Retinal pigment epithelial cell (primary cell): ENCODE results near the gene WNT1.

Experiments
- DNase-seq: peaks from one replicate; pipeline ENCODE4 v3.0.0-alpha.2; 2010; ENCODE audit warnings: low read depth
- H3K4me3 ChIP-seq: 2 replicates; pipeline ENCODE4 v1.5.1; 2011; ENCODE audit warnings: mild to moderate bottlenecking, low read length, control low read depth, moderate library complexity
- TF ChIP-seq, protein P1 (sequence below): conservative IDR thresholded peaks from 2 replicates; pipeline ENCODE4 v1.5.1; 2011; ENCODE audit warnings: low read depth, low read length, control low read depth, inconsistent platforms

Gene WNT1

GRCh38 chr12:48988030-48988649, 10.0 kb downstream of the WNT1 start:
- TF ChIP-seq, protein P1, sequence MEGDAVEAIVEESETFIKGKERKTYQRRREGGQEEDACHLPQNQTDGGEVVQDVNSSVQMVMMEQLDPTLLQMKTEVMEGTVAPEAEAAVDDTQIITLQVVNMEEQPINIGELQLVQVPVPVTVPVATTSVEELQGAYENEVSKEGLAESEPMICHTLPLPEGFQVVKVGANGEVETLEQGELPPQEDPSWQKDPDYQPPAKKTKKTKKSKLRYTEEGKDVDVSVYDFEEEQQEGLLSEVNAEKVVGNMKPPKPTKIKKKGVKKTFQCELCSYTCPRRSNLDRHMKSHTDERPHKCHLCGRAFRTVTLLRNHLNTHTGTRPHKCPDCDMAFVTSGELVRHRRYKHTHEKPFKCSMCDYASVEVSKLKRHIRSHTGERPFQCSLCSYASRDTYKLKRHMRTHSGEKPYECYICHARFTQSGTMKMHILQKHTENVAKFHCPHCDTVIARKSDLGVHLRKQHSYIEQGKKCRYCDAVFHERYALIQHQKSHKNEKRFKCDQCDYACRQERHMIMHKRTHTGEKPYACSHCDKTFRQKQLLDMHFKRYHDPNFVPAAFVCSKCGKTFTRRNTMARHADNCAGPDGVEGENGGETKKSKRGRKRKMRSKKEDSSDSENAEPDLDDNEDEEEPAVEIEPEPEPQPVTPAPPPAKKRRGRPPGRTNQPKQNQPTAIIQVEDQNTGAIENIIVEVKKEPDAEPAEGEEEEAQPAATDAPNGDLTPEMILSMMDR, result peak; percentile 95
- DNase-seq, result no peak
- H3K4me3 ChIP-seq, result no peak overlapping the region

- no peak for DNase-seq
- TF ChIP-seq, protein P1, result no peak
- no peak overlapping the region for H3K4me3 ChIP-seq
Observed at GRCh38 chr12:48990552-48990951, 12.4 kb downstream of the WNT1 start.

- no peak overlapping the region for H3K4me3 ChIP-seq
- DNase-seq, result no peak
- TF ChIP-seq, protein P1, result no peak
Observed at GRCh38 chr12:48991247-48992050, 13.3 kb downstream of the WNT1 start.

DNA sequence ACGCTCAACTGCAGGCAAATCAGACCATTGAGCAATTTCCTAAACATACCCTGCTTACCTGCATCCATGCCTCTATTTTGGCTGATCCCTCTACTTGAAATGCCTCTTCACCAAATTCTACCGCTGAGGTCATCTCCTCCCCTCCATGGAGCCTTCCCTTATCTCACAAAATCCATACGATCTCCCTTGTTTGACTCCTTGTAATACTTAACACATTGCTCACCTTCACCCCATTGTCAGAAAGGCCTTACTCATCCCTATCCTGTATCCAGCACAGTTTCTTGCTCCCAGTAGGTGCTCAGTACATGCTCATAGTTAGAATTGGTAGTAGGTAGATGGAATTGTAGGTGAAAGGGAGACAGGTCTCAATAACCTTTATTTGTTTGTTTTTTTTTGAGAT, 15.7 kb downstream of the WNT1 start:
- TF ChIP-seq, protein P1, result no peak

DNA sequence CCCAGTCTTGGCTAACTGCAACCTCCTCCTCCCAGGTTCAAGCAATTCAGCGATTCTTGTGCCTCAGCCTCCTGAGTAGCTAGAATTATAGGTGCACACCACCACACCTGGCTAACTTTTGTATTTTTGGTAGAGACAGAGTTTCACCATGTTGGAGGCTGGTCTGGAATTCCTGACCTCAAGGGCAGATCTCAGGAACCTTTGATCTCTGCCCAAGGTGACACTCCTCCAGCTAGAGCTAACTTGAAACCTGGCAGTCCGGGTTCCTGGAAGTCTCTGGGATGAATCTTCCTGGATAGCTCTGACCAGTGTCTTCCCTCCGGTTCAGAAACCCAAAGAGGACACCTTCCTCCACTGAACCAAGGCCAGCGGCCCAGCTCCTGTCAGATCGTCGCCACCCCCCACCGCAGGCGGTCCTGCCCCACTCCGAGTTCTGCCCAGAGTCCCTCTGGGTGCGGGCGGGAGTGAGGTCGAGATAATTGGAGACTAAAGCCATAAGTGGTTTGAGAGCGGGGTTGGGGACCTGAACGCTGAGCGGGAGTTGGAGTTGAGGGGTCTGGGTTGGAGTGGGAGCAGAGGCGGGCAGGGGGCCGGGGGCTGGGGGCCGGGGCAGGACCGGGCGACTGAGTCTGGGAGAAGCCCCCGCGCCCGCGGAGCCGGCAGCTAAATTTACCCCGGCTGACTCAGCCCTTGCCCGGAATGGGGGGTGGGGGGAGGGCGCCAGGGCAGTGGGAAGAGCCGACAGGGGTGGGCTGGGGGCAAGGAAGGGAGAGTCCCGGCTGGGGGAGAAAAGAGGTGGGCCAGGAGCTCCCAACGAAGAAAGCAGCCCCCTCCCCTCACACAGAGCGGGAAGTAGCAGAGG, 16.3 kb downstream of the WNT1 start:
- DNase-seq, result no peak
- H3K4me3 ChIP-seq, result no peak overlapping the region
- TF ChIP-seq, protein P1, result no peak

More for the DNA sequence above, 15.7 kb downstream of the WNT1 start:
- no peak overlapping the region for H3K4me3 ChIP-seq
- no peak for DNase-seq

DNA sequence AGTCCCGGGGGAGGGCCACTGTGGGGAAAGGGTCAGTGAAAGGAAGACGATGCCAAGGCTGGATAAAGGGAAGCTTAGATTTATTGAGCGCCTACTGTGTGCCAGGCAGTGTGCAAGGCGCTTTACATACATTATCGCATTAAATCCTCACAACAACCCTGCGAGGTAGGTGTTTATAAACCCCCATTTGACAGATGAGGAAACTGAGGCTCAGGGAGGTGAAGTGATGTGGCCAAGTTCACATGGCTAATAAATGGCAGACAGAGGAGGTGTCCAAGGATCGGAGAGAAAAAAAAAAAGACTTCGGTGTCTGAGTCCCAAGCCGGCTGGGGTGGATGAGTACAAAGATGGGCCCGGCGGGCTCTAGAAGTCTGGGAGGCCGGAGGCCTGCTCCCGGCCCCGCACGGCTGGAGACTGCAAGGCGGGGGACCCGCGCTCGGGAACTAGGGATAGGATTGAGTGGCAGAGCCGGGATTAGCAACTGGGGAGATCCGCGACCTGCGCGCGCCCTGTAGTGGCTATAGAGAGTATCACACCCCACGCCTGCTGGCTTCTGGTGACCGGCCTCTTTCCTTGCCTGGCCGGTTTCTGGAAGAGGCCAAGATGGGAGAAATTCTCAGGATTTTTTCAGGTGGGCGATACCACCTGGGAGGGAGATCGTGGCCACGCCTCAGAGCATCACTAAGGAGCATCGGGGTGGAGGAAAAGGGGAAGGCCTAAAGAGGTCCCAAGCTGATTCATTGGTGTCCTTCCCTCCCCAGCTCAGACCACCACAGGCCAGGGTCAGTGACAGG, 17.2 kb downstream of the WNT1 start:
- no peak overlapping the region for H3K4me3 ChIP-seq
- TF ChIP-seq, protein P1, result peak; percentile 80
- DNase-seq, result no peak
